GM21360 (cell line): ENCODE measurements around the gene SEMA4C.
"Not testable (repeated sequence)": the region's sequence is repeated elsewhere in the genome, so short reads cannot be mapped to it uniquely, and the experiment has no call there.

Experiments
- ATAC-seq: cut with Tn5 transposase; IDR thresholded peaks from one replicate; pipeline ENCODE4 v1.9.1; 2021; ENCODE audit warnings: mild to moderate bottlenecking, moderate library complexity; ENCODE audit not compliant: unreplicated experiment

The SEMA4C gene

DNA sequence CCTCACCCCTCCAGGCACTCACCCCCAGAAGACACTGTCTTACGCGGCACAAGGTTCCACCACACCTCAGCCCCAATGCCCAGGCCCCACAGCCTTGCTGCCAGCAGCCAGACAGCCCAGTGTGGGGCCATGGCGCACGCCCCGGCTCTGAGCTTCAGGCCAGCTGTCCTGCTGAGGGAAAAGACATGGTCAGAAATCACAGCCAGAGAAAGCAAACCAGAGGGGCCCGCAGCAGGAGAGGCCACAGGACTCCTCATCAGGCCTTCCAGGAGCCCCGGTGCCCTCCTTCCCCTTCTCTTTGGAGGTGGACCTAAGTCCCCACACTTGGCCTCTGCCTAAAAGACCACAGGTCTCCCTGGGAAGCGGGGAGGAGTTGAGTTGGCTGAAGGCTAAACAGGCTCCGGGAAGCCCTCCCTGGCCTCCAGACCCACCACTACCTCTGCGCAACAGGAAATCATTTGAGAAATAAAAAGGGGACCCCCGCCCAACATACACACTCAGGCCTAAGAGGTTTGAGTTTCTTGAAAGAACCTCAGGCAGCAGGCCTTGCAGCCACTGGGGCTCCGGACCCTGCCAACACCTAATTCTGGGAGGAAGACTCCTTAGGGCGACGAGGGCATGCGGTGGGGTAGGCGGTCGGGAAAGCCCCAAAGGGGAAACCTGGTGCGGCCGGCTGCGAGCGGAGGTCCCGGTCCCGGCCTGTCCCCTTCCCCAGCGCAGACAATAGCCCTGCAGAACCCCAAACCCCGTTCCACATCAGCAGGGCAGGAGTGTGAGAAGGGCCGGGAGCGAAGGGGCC lies 1.9 kb downstream of the SEMA4C start:
- no peak for ATAC-seq

DNA sequence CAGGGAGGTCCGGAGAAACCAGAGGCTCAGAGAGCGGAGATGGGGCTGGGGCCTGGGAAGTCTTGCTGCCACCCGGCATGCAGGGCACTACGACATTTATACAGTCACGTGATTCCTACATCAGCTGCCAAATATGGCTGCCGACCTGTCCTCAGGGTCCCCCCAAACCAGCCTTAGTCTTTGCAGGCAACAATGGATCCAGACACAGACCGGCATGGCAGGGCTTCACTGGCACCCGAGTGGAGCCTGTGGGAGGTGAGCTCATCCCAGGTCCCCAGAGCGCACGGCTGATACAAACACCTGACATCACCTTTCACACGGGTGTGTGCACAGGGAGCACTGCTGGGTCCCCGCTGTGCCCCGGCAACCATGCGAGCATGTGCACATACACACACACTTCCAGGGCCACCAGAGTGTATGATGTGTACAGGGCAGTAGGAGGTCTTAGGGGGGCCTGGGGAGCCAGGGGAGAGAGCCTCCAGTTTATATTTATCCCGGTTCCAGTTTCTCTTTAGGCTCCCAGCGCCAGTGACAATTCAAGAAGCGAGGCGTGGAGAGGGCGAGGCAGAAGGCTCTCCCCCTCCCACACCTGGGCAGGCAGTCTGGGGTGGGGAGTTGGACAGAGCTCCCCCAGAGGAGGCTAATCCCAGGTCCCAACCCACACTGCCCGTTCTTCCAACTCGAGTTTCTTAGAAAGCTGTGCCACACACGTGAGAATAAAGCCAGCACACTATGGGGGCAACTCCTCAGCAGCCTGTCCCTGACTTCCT lies 2.7 kb downstream of the SEMA4C start:
- ATAC-seq, result no peak

DNA sequence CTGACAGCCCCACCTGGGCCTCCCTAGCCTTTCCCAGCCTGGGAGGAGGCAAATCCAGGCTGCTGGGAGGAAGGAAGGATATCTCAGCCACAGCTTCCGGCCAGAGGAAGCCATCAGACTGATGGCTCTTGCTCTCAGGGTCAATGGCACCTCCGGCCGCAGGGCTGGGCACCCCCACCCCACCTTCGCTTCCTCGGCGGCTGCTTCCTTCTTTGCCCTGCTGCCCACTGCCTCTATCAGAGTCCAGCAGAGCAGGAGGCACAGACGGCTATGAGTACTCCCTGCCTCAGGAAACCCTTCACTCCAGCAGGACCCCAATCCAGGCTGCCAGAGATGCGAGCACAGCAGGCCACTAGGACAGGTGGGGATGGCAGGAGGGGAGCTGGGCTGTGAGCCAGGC lies 3.3 kb downstream of the SEMA4C start:
- ATAC-seq, result no peak

DNA sequence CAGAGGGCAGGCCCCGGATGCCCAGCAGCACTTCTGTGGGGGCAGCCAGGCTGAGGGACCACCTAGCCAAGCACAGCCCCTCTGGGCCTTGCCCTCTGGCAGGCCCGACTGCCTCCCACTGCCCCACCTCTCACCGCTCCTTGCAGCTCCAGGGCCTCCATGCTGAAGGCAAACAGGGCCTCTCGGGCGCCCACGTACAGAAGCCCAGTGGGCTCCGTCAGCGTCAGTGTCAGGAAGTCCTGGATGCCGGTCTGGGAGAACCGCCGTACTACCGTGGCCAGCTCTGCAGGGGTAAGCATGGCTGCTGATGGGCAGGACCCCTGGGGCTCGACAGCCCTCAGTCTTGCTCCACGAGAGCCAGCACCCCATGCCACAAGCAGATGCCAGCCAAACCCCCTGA lies 3.7 kb downstream of the SEMA4C start:
- ATAC-seq, result no peak

DNA sequence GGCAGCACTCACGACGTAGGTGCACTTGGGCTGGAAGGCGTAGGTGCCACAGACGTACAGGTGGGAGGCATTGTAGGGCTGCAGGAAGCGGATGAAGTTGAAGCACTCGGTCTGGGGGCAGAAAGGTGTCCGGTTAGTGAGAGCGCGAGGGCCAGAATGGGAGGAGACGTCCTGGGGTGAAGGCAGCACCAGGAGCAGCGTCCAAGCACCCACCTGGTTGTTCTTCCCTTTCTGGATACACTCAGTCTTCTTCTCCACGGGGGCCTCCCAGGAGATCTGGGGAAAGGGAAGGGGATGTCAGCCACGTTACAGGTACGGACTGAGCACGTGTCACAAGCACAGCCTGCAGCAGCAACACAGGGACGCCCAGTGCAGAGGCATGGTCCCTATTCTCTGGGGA lies 4.2 kb downstream of the SEMA4C start:
- ATAC-seq, result no peak

DNA sequence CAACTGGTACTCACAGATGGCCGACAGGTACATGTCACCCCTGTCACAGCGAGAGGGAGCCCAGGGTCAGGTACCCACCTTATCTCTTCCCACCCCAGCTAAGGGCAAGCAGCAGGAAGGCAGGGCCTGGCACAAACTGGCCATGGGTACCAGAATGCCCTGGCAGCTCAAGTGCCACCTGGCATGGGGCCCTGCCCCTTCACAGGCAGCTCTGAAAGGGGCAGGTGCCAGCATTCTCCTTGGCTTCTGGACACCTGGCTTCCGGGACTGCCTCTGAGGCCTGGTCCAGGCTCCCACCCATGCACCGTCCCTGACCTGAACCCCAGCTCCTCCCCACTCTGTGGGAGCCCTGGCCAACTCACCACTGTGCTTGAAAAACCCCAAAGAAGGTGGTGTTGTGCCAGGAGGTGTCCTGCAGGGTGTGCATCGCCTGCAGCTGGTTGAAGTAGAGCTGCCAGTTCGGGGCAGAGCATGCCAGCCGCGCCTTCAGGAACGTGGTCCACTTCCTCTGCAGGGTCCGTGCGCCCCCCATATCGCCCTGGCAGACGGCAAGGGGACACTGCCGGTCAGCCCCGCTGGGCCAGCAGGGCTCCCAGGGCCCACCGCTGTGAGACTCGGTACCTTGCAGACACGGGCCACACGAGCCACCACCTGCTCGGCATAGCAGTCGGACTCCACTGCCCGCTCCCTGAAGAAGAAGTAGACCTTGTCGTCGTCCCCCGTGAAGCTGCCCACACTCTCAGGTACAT lies 5.4 kb downstream of the SEMA4C start:
- no peak for ATAC-seq

DNA sequence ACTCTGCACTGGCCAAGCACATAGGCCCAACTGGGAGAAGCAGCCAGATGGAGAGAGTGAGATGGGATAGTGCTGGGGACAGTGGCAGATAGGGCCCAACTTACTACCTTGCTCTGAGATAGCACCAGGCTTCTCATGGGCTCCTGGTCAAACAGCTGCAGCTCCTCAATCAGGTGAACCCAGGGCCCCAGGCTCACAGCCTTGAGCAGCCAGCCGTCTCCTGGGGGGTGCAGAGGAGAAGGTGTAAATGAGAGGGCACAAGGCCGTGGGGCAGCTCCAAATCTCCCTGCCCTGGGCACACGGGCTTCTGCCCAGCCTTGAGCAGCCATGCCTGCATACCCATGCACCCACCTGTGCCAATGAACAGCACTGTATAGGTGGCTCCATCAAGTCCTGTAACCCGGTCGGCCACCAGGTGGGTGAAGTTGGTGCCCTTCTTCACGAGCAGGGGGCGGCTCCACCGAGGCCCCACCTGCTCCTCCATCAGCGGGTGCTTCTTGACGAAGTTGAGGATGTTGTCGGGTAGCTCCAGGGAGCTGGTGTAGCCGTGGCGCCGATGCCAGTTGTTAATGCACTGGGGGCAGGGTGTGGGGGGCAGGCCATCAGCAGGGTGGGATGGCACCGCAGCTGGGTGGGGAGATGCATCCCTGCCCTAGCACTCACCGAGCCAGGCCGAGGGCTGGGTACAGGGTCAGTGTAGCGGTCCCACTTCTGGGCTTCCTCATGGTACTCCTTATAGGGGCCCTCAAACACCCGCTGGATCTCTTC lies 6.1 kb downstream of the SEMA4C start:
- no peak for ATAC-seq

DNA sequence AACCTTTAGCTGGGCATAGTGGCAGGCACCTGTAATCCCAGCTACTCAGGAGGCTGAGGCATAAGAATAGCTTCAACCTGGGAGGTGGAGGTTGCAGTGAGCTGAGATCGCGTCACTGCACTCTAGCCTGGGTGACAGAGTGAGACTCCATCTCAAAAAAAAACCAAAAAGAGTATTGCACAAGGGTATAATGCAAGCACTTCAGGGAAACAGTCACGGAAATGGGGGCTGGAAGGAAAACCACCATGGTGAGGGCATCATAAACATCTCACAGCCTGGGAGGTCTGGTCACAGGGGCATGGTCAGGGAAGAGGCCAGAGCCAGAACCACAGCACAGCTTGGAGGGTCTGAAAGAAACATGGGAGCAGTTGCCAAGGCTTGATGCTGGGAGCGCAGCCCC lies 6.8 kb downstream of the SEMA4C start:
- ATAC-seq, result not testable (repeated sequence)

DNA sequence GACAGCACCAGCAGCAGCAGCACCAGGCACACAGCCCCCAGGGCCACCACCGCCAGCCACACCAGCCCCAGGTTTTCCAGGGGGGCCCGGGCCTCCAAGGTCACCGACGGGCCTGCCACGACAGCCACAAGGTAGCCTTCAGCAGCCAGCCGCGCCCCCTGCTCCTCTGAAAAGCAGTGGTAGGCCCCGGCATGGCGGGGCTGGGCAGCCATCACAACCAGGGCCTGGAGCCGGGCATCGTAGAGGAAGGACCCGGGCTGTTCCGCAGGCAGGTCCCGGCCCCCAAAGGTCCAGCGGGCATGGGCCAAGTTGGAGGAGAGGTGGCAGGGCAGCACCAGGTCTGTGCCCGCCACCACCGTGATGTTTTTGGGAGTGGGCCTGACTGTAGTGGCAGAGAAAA lies 8.8 kb downstream of the SEMA4C start:
- ATAC-seq, result no peak

DNA sequence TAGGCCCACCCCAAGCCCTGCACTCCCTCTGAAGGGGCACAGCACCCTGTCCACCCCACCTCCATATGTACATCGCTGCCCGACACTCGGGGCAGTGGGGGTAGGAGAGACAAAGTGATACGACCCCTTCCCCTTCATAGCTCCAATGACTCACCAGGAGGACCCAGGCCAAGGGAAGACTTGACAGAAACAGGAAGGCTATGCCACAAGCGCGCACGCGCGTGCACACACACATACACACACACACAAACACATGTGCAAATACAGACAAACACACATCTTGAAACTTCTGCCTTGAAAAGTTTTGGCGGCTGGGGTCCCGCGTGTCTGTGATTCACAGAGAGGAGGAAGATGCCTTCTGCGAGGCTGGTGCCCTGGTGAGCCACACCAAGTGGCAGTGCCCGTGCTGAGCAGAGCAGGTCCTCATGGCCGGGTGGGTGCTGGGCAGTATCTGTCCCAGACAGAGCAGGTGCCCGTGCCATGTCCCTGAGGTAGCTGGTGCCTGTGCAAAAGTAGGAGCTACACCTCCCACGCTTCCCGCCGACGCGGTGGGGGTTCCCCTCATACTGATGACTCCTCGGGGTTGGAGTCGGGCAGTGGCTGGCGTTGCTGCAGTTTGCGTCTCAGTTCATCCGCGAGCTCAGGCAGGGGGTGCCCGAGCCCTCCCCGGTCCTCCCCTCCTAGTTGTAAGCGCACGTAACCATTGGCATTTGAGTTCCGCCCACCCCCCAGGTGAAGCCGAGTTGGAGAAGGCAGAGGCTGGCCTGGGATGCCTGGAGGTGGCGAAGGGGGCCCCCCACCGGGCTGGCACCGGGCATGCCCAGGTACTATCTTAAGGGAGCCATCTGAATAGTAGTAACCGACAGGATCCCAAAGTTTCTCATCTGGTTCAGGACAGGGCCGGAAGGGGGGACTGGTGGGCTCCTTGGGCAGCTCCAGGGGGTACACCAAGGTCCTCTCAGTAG lies 9.5 kb downstream of the SEMA4C start:
- ATAC-seq, result no peak

DNA sequence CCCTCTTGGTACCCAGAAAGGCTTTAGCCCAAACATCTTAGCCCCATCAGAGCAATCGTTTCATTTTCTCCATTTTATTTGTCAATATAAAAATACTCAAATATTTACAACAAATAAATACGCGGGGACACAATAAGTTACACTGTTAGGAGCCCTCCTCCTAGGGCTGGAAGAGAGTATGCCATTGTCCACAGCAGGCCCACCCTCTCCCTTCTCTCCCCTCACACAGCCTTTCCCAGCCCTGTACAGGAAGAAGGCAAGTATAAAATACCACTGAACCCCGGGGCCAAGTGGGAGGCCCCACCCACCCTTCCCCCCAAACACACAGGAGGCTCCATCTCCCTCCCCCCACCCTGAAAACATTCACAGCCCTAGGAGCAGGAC lies 10.2 kb downstream of the SEMA4C start:
- ATAC-seq, result no peak

DNA sequence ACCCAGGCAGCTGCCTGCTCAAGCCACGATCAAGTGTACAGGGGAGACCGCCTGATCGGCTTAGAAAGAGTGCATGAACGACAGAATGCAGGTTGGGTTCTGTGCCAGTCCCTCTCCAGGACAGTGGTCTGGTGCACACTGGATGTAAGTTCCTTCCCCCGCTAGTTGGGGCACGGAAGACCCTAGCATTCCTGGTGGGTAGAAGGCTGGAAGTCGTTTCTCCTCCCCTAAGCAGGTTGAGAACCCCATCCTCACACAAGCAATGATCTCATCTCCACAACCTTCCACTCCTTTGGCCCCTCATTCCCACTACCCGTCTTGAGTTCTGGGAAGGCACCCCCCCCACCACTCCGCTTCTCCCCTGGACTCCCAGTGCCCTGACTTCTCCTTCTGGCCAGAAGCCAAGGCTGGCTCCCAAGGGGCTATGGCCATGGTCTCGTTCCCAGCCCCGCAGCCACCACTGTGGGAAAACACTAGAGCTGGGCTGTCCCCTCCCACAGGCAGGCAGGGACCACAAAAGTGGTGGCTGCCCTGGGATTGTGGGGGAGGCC lies 10.7 kb downstream of the SEMA4C start:
- ATAC-seq, result no peak

DNA sequence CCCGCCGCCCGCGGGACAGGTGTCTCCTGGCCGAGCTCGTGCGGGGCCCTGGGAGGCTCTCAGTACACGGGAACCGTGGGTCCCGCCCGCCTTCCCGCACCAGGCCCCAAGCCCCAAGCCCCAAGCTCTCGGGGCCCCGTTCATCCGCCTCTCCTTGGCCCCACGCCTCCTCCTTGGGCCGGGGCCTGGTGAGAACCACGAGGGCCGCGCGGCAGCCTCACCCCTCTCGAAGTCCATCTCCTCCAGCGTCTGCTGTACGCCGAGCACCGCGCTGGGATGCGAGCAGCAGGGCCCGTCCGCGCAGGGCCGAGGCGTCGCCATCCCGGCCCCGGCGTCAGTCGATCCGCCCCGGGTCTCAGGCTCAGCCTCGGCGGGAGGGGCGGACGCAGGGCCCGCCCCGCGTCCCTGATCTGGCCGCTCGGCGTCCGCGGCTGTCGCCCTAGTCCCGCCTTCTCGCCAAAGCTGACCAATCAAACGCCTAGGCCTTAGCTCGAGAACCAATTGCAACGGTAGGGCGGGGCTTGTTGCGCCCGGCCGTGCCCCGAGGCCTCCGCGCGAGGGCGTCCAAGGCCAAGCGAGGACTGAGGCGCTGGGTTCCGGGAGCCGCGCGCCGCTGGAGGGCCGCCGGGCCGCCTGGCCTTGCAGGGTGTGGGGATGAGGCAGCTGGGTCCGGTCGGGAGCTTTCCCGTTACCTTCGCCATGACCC lies 12.1 kb downstream of the SEMA4C start, which contains the start of gene ANKRD39:
ANKRD39 (minus strand) TSS at position 350 of the 706 bp plus-strand sequence; CDS start at position 321, 29 bp downstream.
- ATAC-seq, result peak; percentile 91

DNA sequence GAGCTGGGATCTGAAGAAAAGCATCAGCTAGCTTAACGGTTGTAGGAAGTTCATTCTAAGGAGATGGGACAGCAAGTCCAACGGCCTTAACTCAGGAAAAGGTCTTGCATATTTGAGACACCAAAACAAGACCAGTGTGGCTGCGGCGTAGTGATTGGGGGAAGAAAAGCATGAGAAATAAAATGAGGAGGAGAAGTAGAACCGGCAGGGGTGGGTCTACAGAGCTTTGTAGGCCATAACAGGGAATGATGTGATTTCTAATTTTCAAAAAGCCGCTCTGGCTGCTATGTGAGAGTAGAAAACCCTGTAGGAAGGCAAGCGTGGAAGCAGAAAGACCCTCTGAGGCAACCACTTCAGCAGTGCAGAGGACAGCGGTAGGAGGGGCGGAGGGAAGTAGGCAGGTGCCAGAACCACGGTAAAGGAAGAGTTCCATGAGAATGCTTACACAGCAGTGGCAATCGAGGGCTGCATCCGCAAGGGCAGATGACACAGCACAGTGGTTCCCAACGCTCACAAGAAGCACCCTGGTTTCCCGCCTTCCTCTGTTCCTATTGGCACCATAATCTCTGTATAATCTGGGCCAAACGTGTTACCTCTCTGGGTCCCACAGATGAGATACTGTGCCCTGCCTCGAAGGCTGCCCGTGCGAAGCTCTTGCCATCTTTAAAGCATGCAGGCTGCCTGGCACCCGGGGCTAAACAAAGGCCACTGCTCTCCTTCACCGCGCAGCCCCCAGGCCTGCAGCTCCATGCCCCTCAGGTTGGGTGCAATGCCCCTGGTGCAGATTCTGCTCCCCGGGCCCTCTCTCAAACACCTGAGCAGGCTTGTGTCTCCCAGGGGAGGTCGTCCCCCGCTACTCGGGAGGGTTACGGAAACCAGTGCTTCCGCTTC lies 12.9 kb downstream of the SEMA4C start:
- no peak for ATAC-seq

DNA sequence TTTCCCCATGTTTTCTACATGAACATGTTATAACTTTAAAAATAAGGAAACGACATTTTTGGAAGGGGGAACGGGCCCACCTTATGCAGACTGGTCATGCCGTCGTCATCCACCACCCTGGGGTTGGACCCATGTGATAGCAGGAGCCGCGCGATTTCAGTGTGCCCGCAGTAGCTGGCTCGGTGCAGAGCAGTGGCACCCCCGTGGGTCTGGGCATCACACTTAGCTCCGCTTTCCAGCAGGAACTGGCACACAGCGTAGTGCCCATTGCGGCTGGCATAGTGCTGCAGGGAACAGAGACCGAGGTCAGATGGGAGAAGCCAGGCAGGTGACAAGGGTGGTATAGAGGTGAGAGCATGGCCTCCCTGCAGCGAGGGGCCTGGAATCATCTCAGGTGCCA lies 16.6 kb downstream of the SEMA4C start:
- no peak for ATAC-seq

DNA sequence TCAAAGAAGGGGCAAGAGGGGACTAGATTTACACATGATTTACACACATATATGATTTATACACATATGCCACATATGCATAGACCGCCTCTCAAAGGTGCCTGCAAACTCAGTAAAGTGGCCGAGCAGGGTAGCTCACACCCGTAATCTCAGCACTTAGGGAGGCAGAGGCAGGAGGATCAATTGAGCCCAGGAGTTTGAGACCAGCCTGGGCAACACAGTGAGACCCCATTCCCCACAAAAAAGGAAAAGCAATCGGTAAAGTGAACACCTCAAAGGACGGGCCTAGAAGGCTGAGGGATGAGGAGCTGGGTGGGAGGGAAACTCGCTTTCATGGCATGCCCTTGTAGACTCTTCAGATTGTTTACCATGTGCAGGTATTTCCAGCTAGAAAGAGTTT lies 17.2 kb downstream of the SEMA4C start:
- no peak for ATAC-seq

DNA sequence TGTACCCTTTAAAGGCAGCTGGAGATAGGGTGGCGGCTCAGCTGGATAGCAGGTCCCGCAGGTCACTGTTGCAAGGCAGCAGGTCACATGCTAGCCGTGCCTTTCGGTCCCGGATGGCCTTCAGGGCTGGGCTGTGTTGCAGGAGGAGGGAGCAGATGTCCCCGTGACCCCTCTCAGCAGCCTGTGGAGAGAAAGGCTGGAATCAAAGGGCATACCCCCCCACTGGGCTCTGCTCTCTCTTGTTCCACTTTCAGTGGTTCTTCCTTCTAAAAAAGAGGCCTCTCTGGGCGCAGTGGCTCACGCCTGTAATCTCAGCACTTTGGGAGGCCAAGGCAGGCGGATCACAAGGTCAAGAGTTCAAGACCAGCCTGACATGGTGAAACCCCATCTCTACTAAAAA lies 21.6 kb downstream of the SEMA4C start:
- ATAC-seq, result no peak

DNA sequence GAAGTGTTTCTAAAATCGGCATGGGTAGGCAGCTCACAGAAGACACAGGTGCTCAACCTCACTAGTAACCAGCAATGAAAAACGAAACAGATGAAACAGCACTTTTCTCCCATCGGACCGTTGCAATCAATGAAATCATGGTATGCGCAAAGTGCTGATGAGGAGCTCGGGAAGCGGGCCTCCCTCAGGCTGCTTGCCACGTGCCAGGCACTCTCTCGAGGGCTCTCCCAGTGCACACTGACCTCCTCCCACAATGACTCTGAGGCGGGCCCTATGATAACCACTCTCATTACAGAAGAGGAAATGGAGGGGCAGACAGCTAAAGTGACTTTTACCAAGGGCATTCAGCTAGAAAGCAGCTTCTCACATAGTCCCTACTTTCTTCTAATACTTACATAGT lies 22.3 kb downstream of the SEMA4C start:
- ATAC-seq, result no peak
